Small intestine (tissue), 7 donors: ENCODE measurements around the gene LHFPL4. TPM values are rescaled to one million over a fixed set of nuclear protein-coding genes. Genes with fewer than 3 reads are reported as not detected.
A peak's percentile ranks its signal among the peaks of the same experiment; 100 is the strongest.

ENCODE experiments used
- DNase-seq, 2 donors: peaks; one replicate each; pipeline versions ENCODE4 v3.0.0 to v3.0.0-alpha.2; 2013
- FAIRE-seq: peaks from 2 replicates; lab custom pipeline; 2012; peaks lifted over from hg19 to GRCh38; lab: Jason Lieb, UNC
- H3K27ac ChIP-seq, 3 donors: one replicate each; pipeline ENCODE4 v1.5.1; 2013; ENCODE audit warnings: low read length in 2 of 3, mild to moderate bottlenecking in 2 of 3, control low read depth in 1 of 3, inconsistent platforms in 1 of 3, low read depth in 1 of 3, moderate library complexity in 1 of 3
- H3K27me3 ChIP-seq, 3 donors: one replicate each; pipeline ENCODE4 v1.6.1; 2013; ENCODE audit warnings: low read length in 3 of 3, inconsistent platforms in 1 of 3; ENCODE audit not compliant: control insufficient read depth in 3 of 3, insufficient read depth in 3 of 3
- H3K36me3 ChIP-seq, 3 donors: one replicate each; pipeline ENCODE4 v1.6.1; 2013; ENCODE audit warnings: low read length in 3 of 3, inconsistent platforms in 1 of 3, low read depth in 1 of 3, mild to moderate bottlenecking in 1 of 3, moderate library complexity in 1 of 3; ENCODE audit not compliant: control insufficient read depth in 3 of 3, insufficient read depth in 2 of 3
- H3K4me1 ChIP-seq, 3 donors: one replicate each; pipeline ENCODE4 v1.6.1; 2013; ENCODE audit warnings: low read length in 2 of 3, inconsistent platforms in 1 of 3, low read depth in 1 of 3, mild to moderate bottlenecking in 1 of 3, moderate library complexity in 1 of 3; ENCODE audit not compliant: control insufficient read depth in 3 of 3, insufficient read depth in 2 of 3
- H3K4me3 ChIP-seq, 3 donors: one replicate each; pipeline ENCODE4 v1.5.1; 2013; ENCODE audit warnings: low read length in 3 of 3, control low read depth in 1 of 3, inconsistent platforms in 1 of 3, low read depth in 1 of 3, mild to moderate bottlenecking in 1 of 3, moderate library complexity in 1 of 3
- H3K9me3 ChIP-seq, 2 donors: one replicate each; pipeline ENCODE4 v1.6.1; 2013; ENCODE audit warnings: low read depth in 1 of 2, low read length in 1 of 2; ENCODE audit not compliant: control insufficient read depth in 2 of 2, insufficient read depth in 1 of 2
- WGBS, 3 donors: extraction: QIAGEN DNeasy Blood & Tissue Kit; methylation state at CpG; one replicate each; pipeline ENCODE4 v1.1.7; 2013; 5-methylcytosine and 5-hydroxymethylcytosine counted together
- polyA plus RNA-seq, 4 donors: library from polyadenylated mRNA; stranded (reverse) in 3 of 4; unstranded in 1 of 4; fragments of 200-250 nt in 3 of 4; fragments of 120-200 nt in 1 of 4; gene quantifications; one replicate each; pipeline versions ENCODE4 v1.2.1 to v1.2.3, GENCODE V29; 2013
- donor health status: healthy with polysubstance abuse.
- donor health status: control.
- donor health status: control.
- donor health status: Bipolar disorder and iron deficiency.
- donor health status: healthy.

Gene LHFPL4
- polyA plus RNA-seq, 4 donors, result 0.22 to 1.2 (median 0.25) TPM; not detected in 1

DNA sequence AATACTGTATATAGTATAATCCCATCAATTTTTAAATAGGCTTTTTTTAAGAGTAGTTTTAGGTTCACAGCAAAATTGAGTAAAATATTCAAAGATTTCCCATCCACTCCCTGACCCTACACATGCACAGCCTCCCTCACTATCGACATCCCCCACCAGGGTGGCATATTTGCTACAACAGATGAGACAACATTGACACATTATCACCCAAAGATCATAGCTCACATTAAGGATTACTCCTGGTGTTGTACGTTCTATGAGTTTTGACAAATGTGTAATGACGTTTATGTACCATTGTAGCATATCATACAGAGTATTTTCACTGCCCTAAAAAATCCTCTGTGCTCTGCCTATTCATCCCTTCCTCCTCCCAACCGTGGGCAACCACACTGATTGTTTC lies 39.3 kb downstream of the LHFPL4 start:
- Histone ChIP-seq H3K4me3 (no peak overlapping the region), H3K27me3 (peaks cover 0 to 6% (median 6%) of the 10 kb centered on the region in 3 donors), H3K36me3 (no peaks in the 10 kb centered on the region), H3K4me1 (no peaks in the 10 kb centered on the region), H3K9me3 (no peaks in the 10 kb centered on the region), H3K27ac (no peak overlapping the region)
- 64 to 68% (median 68%) methylated on average over 4 of the region's 4 CpGs for WGBS, 3 donors
- DNase-seq (no peak), FAIRE-seq (no peak)

DNA sequence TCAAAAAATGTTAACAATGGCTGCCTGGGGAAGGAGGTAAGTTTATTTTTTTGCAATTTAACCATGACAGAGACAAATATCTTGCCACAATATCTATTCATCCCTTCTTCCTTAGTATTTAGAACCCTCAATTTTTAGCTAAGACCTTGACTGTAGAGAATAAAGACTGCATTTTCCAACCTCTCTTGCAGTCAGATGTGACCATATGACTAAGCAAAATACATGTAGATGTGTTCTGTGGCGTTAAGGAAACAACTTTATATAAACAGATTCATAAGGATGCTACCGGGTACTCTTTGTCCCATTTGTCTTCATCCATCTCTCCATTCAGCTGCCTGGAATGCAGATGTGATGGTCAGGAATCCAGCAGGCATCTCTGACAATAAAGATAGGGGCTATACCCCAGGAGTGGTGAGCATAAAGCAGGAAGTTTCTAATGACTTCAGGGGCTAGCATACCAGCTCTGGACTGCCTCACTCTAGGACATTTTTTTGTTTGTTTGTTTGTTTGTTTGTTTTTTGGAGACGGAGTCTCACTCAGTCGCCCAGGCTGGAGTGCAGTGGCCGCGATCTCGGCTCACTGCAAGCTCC lies 41.1 kb downstream of the LHFPL4 start:
- DNase-seq, result no peak
- FAIRE-seq, result no peak
- no peak overlapping the region for H3K27ac ChIP-seq
- H3K27me3 ChIP-seq, result peaks cover 0 to 23% (median 12%) of the 10 kb centered on the region in 3 donors
- no peaks in the 10 kb centered on the region for H3K36me3 ChIP-seq
- no peak overlapping the region for H3K4me3 ChIP-seq
- no peaks in the 10 kb centered on the region for H3K9me3 ChIP-seq
- 60 to 68% (median 62%) methylated on average over 7 of the region's 7 CpGs for WGBS, 3 donors
- H3K4me1 ChIP-seq, result no peaks in the 10 kb centered on the region

DNA sequence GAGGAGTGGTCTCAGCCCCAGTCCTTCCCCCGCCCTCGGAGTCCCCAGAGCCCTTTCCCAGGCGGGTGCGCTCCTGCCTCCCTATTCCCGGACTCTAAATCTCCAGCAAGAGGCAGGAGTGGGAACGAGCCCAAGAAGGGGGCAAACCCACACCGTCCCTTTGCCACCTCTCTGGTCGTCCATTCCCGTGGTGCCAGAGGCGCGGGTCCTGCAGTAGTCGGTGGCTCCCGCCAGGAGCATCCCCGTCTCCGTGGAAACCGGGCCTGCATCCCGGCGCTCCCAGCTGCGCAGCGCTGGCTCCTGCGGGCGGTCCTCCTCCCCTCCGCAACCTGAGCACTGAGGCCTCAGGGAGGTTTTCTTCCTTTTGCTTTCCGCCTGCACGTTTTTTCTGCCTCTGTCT lies 44.8 kb downstream of the LHFPL4 start:
- Histone ChIP-seq H3K4me3 (no peak overlapping the region), H3K27ac (no peak overlapping the region), H3K27me3 (peaks cover 0 to 24% (median 12%) of the 10 kb centered on the region in 3 donors), H3K9me3 (no peaks in the 10 kb centered on the region), H3K36me3 (no peaks in the 10 kb centered on the region), H3K4me1 (no peaks in the 10 kb centered on the region)
- FAIRE-seq, result no peak
- DNase-seq, result no peak
- 18 to 35% (median 26%) methylated on average over 17 to 25 of the region's 25 CpGs for WGBS, 3 donors

DNA sequence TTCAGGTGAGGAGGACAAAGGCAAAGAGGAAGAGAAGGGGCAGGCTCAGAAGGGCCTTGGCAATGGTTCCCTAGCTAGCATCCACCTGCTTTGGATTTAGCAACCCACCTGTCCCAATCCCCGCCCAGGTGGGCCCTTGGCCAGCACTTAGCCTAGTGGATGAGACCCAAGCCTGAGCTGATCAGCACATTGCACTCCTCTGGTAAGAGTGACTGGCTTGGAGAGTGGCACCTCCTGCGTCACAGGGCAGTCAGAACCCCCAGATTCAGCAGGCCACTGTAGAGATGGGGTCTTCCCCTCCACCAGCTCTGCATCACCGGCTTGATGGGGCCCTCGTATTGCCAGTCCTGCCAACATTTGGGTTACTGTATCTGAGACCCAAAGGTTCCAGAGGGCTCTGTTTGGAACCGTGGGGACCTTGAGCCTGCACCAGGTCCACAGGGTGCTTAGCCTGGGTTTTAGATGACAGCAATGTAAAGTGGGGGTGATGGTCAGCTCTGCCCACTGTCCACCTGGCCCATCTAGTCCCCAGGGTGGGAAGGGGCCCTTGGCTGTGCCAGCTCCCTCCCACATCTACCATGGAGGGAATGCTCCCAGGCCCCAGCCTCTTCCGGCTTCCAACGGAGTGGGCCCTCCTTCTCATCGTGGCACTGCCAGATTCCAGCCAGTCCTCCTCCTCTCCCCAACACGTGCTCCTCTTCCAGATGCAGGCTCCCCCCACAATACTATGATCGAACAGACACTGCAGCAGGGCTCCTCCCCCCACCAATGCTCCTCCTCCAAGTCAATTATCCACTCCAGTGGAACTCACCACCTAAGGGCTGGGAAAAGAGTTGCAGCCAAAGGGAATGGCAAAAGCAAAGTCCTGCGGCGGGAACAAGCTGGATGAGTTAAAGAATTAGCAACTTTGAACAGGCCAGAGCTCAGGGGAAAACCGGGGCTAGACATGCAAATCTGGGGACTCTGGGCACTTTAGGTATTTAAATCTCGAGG lies 45.7 kb downstream of the LHFPL4 start:
- H3K4me1 ChIP-seq, result no peaks in the 10 kb centered on the region
- H3K27ac ChIP-seq, result no peak overlapping the region
- no peak overlapping the region for H3K4me3 ChIP-seq
- FAIRE-seq (no peak), DNase-seq (no peak)
- no peaks in the 10 kb centered on the region for H3K9me3 ChIP-seq
- 52 to 61% (median 57%) methylated on average over 13 to 14 of the region's 14 CpGs for WGBS, 3 donors
- no peaks in the 10 kb centered on the region for H3K36me3 ChIP-seq
- H3K27me3 ChIP-seq, result peaks cover 0 to 24% (median 12%) of the 10 kb centered on the region in 3 donors

DNA sequence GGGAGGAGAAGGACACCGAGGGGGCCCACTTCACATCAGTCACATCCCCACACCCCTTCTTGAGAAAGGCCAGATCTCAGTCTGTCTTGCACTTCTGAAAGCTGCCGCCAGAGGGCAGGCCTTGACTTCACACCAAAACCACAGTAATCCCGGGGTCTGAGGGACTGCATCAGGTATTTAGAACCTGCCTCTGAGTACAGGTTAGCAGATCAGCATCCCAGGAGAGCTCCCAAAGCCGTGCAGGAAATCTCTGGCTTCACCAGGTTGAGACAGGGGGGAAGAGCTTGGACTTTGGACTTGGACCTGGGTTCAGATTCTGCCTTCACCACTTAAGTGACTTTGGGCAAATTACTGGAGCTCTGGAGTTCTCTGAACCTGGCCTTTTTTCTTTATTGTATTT lies 50.3 kb downstream of the LHFPL4 start:
- no peak for FAIRE-seq
- peak; percentile 48 to 78 for DNase-seq

DNA sequence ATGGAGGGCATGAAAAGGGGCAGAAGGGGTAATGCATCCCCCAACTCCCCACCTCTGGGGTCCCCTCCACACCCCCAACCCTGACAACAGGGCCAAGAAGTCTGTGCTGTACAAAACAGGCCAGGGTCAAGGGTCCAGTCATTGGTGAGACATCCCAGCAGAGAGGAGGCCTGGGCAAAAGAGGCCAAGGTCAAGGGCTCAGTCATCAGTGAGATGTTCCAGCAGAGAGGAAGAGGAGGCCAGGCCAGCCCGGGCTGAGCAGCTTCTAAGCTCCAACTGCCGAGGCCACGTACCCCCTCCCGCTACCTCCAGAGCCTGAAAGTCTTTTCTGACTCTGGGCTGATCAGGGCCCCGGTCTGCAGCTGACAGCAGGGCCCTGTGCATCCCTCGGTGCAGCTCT lies 52.4 kb downstream of the LHFPL4 start:
- Histone ChIP-seq H3K4me1 (no peaks in the 10 kb centered on the region), H3K27ac (no peak overlapping the region), H3K27me3 (peaks cover 0 to 37% (median 9%) of the 10 kb centered on the region in 3 donors), H3K9me3 (no peaks in the 10 kb centered on the region), H3K36me3 (no peaks in the 10 kb centered on the region), H3K4me3 (no peak overlapping the region)
- DNase-seq, result no peak
- 64 to 72% (median 67%) methylated on average over 6 of the region's 6 CpGs for WGBS, 3 donors
- FAIRE-seq, result no peak

More for the DNA sequence above, 50.3 kb downstream of the LHFPL4 start:
- WGBS, 3 donors, result 1 to 5% (median 3%) methylated on average over 4 of the region's 4 CpGs
- Histone ChIP-seq H3K36me3 (no peaks in the 10 kb centered on the region), H3K27ac (no peak overlapping the region), H3K27me3 (peaks cover 0 to 45% (median 9%) of the 10 kb centered on the region in 3 donors), H3K4me3 (no peak overlapping the region), H3K4me1 (no peaks in the 10 kb centered on the region), H3K9me3 (no peaks in the 10 kb centered on the region)

DNA sequence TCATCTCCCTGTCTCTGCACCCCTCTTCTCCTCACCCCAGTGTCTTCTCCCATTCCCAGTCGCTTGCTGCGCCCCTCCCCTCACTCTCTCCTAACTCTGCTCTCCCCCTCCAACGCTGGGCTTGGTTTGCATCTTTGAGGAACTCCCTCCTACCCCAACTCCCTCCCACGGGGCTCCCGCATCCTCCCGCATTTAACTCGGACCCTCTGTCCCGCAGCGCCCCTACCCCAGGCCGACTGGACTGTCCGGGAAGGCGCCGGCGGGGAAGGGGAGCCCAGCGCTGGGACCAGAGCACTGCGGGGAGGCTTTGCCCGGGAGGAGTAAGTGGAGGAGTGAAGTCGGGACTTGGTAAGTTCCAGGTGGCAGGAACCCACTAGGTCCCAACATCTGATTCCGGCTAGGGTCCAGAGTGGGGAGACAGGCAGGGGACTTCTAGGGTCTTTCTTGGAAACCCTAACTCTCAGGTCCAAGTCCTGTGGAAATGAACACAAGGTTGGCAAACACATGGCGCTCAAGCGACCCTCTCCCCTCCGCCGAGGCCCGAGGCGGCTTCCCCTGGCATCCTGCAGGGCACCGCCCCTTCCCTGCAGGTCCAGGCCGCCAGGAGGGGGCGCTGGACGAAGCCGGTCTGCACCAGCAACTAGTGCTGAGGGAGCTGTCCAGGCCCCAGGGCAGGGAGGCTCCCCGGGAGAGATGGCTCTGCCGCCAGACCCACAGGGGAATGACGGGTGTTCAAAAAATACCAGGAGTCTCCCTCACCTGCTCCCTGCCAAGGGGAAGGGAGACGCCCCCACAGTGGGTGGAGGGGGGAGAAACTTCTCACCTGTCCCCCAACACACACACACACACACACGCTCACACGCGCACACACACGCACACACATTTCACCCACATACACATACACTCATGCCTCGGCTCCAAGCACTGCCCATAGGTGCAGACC lies 53.2 kb downstream of the LHFPL4 start:
- WGBS, 3 donors, result 12 to 17% (median 16%) methylated on average over 37 to 39 of the region's 39 CpGs
- Histone ChIP-seq H3K9me3 (no peaks in the 10 kb centered on the region), H3K27ac (no peak overlapping the region), H3K27me3 (peaks cover 0 to 37% (median 9%) of the 10 kb centered on the region in 3 donors), H3K36me3 (no peaks in the 10 kb centered on the region), H3K4me3 (no peak overlapping the region), H3K4me1 (no peaks in the 10 kb centered on the region)
- FAIRE-seq (no peak), DNase-seq (peak; percentile 29 to 73)
